ENCODE measurements around the gene TWF1.

DNA sequence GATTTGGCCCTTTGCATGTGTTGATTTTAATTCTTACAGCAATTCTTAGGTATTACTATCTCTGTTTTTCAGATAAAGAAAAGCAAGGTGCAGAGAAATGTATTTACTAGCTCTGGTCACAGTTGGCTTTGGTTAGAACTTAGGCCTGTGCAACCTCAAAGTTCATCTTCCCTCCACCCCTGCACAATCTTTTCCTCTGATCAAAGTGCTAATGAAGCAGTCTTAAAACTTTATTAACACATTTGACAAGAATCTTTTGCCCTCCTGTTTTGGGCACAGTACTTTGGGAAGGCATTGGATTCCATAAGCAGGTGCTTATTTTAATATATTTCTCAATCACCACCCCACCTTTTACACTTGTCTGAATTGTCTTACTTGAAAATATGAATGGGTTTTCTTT is 44.6 kb downstream of the TWF1 start:
- TF ChIP-seq, protein P1, sequence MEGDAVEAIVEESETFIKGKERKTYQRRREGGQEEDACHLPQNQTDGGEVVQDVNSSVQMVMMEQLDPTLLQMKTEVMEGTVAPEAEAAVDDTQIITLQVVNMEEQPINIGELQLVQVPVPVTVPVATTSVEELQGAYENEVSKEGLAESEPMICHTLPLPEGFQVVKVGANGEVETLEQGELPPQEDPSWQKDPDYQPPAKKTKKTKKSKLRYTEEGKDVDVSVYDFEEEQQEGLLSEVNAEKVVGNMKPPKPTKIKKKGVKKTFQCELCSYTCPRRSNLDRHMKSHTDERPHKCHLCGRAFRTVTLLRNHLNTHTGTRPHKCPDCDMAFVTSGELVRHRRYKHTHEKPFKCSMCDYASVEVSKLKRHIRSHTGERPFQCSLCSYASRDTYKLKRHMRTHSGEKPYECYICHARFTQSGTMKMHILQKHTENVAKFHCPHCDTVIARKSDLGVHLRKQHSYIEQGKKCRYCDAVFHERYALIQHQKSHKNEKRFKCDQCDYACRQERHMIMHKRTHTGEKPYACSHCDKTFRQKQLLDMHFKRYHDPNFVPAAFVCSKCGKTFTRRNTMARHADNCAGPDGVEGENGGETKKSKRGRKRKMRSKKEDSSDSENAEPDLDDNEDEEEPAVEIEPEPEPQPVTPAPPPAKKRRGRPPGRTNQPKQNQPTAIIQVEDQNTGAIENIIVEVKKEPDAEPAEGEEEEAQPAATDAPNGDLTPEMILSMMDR (IDR thresholded peaks at IDR 0.05; ENCODE audit: control extremely low read depth in 1 of 3, insufficient read depth in 1 of 3, low read depth in 1 of 3, low read length in 3 of 3): no peak
- TF ChIP-seq KDM1A (IDR thresholded peaks at IDR 0.05; ENCODE audit: borderline replicate concordance, low read length) (no peak), SIN3A (conservative IDR thresholded peaks at IDR 0.05 in 1 of 2, IDR thresholded peaks at IDR 0.05 in 1 of 2; ENCODE audit: low read depth in 1 of 2, low read length in 2 of 2) (no peak), CBX8 (IDR thresholded peaks at IDR 0.05; ENCODE audit: borderline replicate concordance, low read depth, low read length) (no peak), POLR2A (IDR thresholded peaks at IDR 0.05; ENCODE audit: control extremely low read depth in 1 of 2, low read depth in 2 of 2, low read length in 2 of 2) (no peak), SRF (IDR thresholded peaks at IDR 0.05; ENCODE audit: low read depth, low read length) (no peak), GTF2F1 (IDR thresholded peaks at IDR 0.05; ENCODE audit: borderline replicate concordance, low read depth, low read length) (no peak), EP300 (IDR thresholded peaks at IDR 0.05; ENCODE audit: borderline replicate concordance in 1 of 2, low read depth in 2 of 2, low read length in 2 of 2) (no peak), EZH2 (IDR thresholded peaks at IDR 0.05; ENCODE audit: low read depth, low read length, severe bottlenecking) (no peak), BRCA1 (IDR thresholded peaks at IDR 0.05; ENCODE audit: low read depth, low read length) (no peak)
- TF ChIP-seq, protein P2, sequence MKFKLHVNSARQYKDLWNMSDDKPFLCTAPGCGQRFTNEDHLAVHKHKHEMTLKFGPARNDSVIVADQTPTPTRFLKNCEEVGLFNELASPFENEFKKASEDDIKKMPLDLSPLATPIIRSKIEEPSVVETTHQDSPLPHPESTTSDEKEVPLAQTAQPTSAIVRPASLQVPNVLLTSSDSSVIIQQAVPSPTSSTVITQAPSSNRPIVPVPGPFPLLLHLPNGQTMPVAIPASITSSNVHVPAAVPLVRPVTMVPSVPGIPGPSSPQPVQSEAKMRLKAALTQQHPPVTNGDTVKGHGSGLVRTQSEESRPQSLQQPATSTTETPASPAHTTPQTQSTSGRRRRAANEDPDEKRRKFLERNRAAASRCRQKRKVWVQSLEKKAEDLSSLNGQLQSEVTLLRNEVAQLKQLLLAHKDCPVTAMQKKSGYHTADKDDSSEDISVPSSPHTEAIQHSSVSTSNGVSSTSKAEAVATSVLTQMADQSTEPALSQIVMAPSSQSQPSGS (IDR thresholded peaks at IDR 0.05; ENCODE audit: low read length): no peak

All from H1 (cell line).